Ascending aorta (tissue), 2 donors: ENCODE results near the gene BTBD10. TPM values are rescaled to one million over a fixed set of nuclear protein-coding genes. Genes with fewer than 3 reads are reported as not detected.

ENCODE experiments used
- DNase-seq, 2 donors: peaks; one replicate each; pipeline ENCODE4 v3.0.0-alpha.2; 2019; ENCODE audit warnings: low spot score in 2 of 2
- H3K27ac ChIP-seq, 2 donors: fragments of 200-600 bp; sonication (generic); one replicate each; pipeline ENCODE4 v1.5.1; 2016 to 2017; ENCODE audit warnings: mild to moderate bottlenecking in 1 of 2
- H3K27me3 ChIP-seq: fragments of 200-600 bp; sonication (generic); one replicate; pipeline ENCODE4 v1.5.1; 2017
- H3K36me3 ChIP-seq, 2 donors: fragments of 200-600 bp; sonication (generic); one replicate each; pipeline ENCODE4 v1.5.1; 2016
- H3K4me1 ChIP-seq, 2 donors: fragments of 200-600 bp; sonication (generic); one replicate each; pipeline ENCODE4 v1.5.1; 2016 to 2017; ENCODE audit warnings: mild to moderate bottlenecking in 1 of 2
- H3K4me3 ChIP-seq, 2 donors: fragments of 200-600 bp; sonication (generic); one replicate each; pipeline ENCODE4 v1.5.1; 2016 to 2017; ENCODE audit warnings: mild to moderate bottlenecking in 1 of 2
- H3K9me3 ChIP-seq, 2 donors: fragments of 200-600 bp; sonication (generic); one replicate each; pipeline ENCODE4 v1.5.1; 2016
- intact Hi-C: fragments of 100-400 bp; cut with DNase I; formaldehyde crosslinking; loops from one replicate; pipeline ENCODE4 v1.15.1; 2023
- total RNA-seq: library from RNA; depleted of rRNA; stranded (reverse); fragments of >200 nt; gene quantifications from one replicate; pipeline ENCODE4 v1.1.0, GENCODE V29; 2016
- TF ChIP-seq, protein P1 (sequence below), 3 experiments: fragments of 200-600 bp in 2 of 3; fragments of 450-650 bp in 1 of 3; sonication (generic) in 2 of 3; IDR thresholded peaks; one replicate each; pipeline ENCODE4 v1.5.1; 2016 to 2019; ENCODE audit warnings: antibody characterized with exemption in 3 of 3, mild to moderate bottlenecking in 1 of 3, moderate library complexity in 1 of 3

BTBD10 gene
- total RNA-seq, 1 donor from 2014 or later = 10.1 TPM

DNA sequence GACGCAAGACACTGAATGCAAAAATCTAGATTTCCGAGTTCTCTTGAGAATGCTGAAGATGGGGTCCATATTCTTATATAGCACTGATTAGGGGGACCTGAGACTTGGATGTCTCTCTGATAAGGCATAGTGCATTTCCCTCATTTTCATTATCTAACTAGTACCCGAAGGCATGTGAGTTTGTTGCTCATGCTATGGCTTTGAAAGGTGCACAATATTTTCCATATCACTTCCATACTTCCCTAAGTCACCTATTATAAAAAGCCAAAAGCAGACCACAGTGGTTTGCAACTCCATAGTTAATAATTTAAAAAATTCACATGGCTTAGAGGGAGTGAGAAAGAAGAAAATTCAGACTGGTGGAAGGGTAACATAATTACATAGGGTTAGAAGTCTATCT lies 1.7 kb downstream of the BTBD10 start:
- intact Hi-C loops = loop anchor here (5.0 to 10.0 kb wide), 4 partner anchors 74 to 1431 kb away; partner anchors contain the start of genes CYP2R1 and FAR1
- TF ChIP-seq, protein P1, sequence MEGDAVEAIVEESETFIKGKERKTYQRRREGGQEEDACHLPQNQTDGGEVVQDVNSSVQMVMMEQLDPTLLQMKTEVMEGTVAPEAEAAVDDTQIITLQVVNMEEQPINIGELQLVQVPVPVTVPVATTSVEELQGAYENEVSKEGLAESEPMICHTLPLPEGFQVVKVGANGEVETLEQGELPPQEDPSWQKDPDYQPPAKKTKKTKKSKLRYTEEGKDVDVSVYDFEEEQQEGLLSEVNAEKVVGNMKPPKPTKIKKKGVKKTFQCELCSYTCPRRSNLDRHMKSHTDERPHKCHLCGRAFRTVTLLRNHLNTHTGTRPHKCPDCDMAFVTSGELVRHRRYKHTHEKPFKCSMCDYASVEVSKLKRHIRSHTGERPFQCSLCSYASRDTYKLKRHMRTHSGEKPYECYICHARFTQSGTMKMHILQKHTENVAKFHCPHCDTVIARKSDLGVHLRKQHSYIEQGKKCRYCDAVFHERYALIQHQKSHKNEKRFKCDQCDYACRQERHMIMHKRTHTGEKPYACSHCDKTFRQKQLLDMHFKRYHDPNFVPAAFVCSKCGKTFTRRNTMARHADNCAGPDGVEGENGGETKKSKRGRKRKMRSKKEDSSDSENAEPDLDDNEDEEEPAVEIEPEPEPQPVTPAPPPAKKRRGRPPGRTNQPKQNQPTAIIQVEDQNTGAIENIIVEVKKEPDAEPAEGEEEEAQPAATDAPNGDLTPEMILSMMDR (IDR thresholded peaks at IDR 0.05) = no peak
- no peak for DNase-seq

DNA sequence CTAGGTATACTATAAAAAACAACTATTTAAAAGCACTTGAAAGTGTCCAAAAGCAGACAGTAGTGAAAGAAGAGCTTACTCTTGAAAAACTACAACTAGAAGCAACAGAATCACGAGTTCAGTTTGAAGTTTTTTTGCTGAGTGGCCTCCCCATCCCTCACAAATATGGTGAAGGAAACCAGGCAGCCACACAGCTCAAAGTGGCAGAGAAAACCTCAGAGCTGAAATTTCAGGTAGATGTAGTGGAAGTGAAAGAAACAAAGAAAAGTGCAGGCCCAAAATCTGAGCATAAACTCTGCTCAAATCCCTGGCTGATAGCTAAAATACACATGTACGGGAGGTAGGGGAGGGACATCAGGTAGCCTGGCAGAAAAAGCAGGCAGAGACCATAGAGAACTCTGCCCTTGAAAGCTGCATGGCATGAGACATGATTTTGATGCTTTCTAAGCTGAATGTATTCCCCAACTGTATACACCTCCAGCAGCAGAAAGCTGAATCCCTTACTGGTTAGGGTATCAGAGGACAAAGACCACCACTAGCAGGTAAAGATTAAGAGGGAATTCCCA lies 12.1 kb downstream of the BTBD10 start:
- Histone ChIP-seq H3K4me1 (peaks cover 0 to 6% of the 10 kb centered on the region in 2 donors), H3K27ac (no peak overlapping the region), H3K27me3 (no peaks in the 10 kb centered on the region), H3K36me3 (no peaks in the 10 kb centered on the region), H3K4me3 (no peak overlapping the region), H3K9me3 (peaks cover 0 to 6% of the 10 kb centered on the region in 2 donors)
- intact Hi-C loops = no loop called here
- TF ChIP-seq, protein P1 (IDR thresholded peaks at IDR 0.05) = no peak
- no peak for DNase-seq

More for the DNA sequence above, 1.7 kb downstream of the BTBD10 start:
- Histone ChIP-seq H3K27ac (no peak overlapping the region), H3K4me1 (peaks cover 0 to 19% of the 10 kb centered on the region in 2 donors), H3K36me3 (no peaks in the 10 kb centered on the region), H3K4me3 (peak overlapping the region in 1 of 2 donors; percentile 95), H3K9me3 (no peaks in the 10 kb centered on the region), H3K27me3 (no peaks in the 10 kb centered on the region)

DNA sequence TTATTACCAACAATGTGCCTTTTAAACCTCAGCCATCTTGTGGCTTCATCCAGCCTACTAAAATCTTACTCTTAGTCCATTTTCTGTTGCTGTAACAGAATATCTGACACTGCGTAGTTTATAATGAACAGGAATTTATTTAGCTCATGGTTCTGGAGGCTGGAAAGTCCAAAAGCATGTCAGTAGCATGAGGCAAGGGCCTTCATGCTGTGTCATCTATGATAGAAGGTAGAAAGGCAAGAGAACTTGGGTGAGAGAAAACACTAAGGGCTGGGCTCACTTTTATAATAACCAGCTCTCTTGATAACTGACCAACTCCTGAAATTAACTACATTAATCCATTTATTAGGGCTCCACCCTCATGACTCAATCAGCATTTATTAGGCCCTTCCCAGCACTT lies 13.5 kb downstream of the BTBD10 start:
- TF ChIP-seq, protein P1 (IDR thresholded peaks at IDR 0.05) = no peak
- Histone ChIP-seq H3K36me3 (no peaks in the 10 kb centered on the region), H3K27ac (peak overlapping the region; percentile 63 to 71), H3K4me1 (peaks cover 0 to 6% of the 10 kb centered on the region in 2 donors), H3K4me3 (no peak overlapping the region), H3K9me3 (peaks cover 0 to 6% of the 10 kb centered on the region in 2 donors), H3K27me3 (no peaks in the 10 kb centered on the region)
- intact Hi-C loops = no loop called here
- no peak for DNase-seq

DNA sequence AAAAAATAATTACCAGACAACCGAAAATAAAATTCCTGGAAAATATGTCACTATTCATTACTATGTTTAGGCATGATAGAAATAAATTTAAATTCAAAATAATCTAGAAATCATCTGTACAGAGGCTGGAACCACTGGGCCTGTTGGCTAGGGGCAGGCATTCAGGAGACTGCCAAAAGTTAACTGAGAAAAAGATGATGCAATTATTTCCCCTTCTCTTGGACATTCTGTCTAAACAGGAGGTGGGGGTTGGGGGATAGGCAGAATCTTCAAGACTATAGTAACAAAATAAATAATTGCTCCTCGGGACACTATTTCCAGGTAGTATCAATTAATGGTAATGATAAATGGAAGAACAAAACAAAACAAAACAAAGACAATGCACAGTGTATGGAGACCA lies 14.1 kb downstream of the BTBD10 start:
- Histone ChIP-seq H3K4me3 (no peak overlapping the region), H3K36me3 (no peaks in the 10 kb centered on the region), H3K27ac (peak overlapping the region; percentile 63 to 71), H3K9me3 (peaks cover 0 to 6% of the 10 kb centered on the region in 2 donors), H3K4me1 (peaks cover 0 to 6% of the 10 kb centered on the region in 2 donors), H3K27me3 (no peaks in the 10 kb centered on the region)
- no peak for DNase-seq
- TF ChIP-seq, protein P1 (IDR thresholded peaks at IDR 0.05) = no peak
- intact Hi-C loops = no loop called here

DNA sequence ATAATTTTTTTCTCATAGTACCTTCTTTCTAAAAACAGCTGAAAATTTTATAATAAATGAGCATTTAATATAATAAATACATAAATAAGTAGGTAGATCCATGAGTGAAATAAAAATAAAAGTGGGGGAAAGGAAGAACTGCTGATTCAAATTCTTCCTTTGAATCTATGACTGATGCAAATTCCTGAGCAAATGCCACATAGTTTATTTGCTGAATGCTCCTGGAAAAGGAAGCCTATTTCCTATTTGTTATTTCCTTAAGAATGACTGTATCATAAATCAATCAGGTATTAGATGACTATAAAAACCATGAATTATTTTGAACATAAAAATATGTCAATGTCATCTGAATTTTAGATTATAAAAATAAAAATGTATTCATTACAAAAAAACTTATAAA lies 16.6 kb downstream of the BTBD10 start:
- Histone ChIP-seq H3K9me3 (peaks cover 0 to 2% of the 10 kb centered on the region in 2 donors), H3K36me3 (no peaks in the 10 kb centered on the region), H3K27ac (no peak overlapping the region), H3K4me1 (peaks cover 0 to 6% of the 10 kb centered on the region in 2 donors), H3K27me3 (no peaks in the 10 kb centered on the region), H3K4me3 (no peak overlapping the region)
- TF ChIP-seq, protein P1 (IDR thresholded peaks at IDR 0.05) = no peak
- no peak for DNase-seq
- intact Hi-C loops = no loop called here
